Endothelial cell of umbilical vein (primary cell): ENCODE data around the gene MAML2.

Experiments
- CTCF ChIP-seq, 2 donors: IDR thresholded peaks; 1 replicate in 1 of 2; 2 replicates in 1 of 2; pipeline ENCODE4 v1.5.1; 2011; ENCODE audit warnings: low read length in 2 of 2, mild to moderate bottlenecking in 2 of 2, moderate library complexity in 2 of 2, control low read depth in 1 of 2, inconsistent platforms in 1 of 2, low read depth in 1 of 2; ENCODE audit not compliant: insufficient read depth in 1 of 2; ENCODE audit errors: extremely low read depth in 1 of 2
- JUN ChIP-seq: IDR thresholded peaks from 2 replicates; pipeline ENCODE4 v1.6.1; 2011; ENCODE audit warnings: borderline replicate concordance, low read depth; ENCODE audit not compliant: insufficient read length, insufficient read depth

DNA sequence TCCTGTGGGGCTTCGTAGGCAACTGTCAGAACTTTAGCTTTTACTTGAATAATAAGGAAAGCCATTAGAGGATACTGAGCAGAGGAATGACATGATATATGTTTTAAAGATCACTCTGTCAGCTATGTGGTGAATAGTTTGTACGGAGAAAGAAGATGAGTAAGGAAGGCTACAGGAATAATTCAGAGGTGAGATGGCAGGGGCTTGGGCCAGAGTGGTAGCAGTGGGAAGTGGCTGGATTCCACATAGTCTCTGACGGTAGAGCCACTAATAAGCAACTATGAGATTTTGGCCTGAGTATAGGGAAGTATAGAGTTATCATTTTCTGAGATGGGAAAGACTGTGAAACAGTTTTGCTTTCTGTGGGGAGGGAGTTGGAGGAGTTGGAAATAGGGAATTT, 325.1 kb downstream of the MAML2 start:
- TF ChIP-seq JUN (no peak), CTCF (IDR thresholded peaks at IDR 0.05; ENCODE audit: extremely low read depth in 1 of 2, insufficient read depth in 1 of 2, low read depth in 1 of 2, low read length in 2 of 2) (no peak)
